ENCODE measurements around the gene DIAPH3.

DNA sequence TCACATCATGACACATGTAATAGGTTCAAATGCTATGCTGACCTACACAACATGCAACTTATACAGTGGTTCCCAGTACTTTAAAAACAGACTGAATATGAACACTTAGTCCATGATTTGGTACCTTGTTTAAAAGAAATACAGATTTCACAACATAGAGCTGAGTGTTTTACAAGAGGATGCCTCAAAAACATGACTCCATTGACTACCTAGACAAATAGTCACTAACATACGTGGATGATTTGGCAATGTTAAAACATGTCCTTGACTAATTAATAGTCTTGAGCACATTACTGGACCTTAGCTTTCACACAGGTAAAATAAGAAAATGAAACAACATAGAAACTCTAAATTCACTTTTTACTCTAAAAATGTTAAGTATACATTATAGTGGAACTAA, 300.1 kb downstream of the DIAPH3 start:
- TF ChIP-seq, protein P1, sequence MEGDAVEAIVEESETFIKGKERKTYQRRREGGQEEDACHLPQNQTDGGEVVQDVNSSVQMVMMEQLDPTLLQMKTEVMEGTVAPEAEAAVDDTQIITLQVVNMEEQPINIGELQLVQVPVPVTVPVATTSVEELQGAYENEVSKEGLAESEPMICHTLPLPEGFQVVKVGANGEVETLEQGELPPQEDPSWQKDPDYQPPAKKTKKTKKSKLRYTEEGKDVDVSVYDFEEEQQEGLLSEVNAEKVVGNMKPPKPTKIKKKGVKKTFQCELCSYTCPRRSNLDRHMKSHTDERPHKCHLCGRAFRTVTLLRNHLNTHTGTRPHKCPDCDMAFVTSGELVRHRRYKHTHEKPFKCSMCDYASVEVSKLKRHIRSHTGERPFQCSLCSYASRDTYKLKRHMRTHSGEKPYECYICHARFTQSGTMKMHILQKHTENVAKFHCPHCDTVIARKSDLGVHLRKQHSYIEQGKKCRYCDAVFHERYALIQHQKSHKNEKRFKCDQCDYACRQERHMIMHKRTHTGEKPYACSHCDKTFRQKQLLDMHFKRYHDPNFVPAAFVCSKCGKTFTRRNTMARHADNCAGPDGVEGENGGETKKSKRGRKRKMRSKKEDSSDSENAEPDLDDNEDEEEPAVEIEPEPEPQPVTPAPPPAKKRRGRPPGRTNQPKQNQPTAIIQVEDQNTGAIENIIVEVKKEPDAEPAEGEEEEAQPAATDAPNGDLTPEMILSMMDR (IDR thresholded peaks at IDR 0.05; ENCODE audit: low read depth, low read length), result no peak
- TF ChIP-seq EZH2phosphoT487 (IDR thresholded peaks at IDR 0.05; ENCODE audit: low read depth), result no peak

Data from OCI-LY3 (cell line).